HG03108 (cell line): ENCODE results near the gene MS4A15.

Experiments used
- ATAC-seq: cut with Tn5 transposase; IDR thresholded peaks from one replicate; pipeline ENCODE4 v1.9.1; 2021; ENCODE audit warnings: moderate library complexity; ENCODE audit not compliant: unreplicated experiment

Gene MS4A15

GRCh38 chr11:60776167-60776566 is 19.5 kb downstream of the MS4A15 start:
- ATAC-seq: no peak

- no peak for ATAC-seq
Measured at GRCh38 chr11:60777106-60777505, 20.4 kb downstream of the MS4A15 start.

GRCh38 chr11:60777572-60777971 is 20.9 kb downstream of the MS4A15 start:
- no peak for ATAC-seq

- ATAC-seq: no peak
Measured at GRCh38 chr11:60780065-60780464, 23.4 kb downstream of the MS4A15 start.

GRCh38 chr11:60780774-60781173 is 24.1 kb downstream of the MS4A15 start:
- no peak for ATAC-seq

- no peak for ATAC-seq
Measured at GRCh38 chr11:60781286-60781980, 24.8 kb downstream of the MS4A15 start.

GRCh38 chr11:60781981-60782316 is 25.3 kb downstream of the MS4A15 start:
- ATAC-seq: no peak

- no peak for ATAC-seq
Measured at GRCh38 chr11:60782393-60783140, 25.9 kb downstream of the MS4A15 start.

GRCh38 chr11:60783141-60783484 is 26.4 kb downstream of the MS4A15 start:
- no peak for ATAC-seq

GRCh38 chr11:60783911-60784310 is 27.2 kb downstream of the MS4A15 start:
- ATAC-seq: no peak

GRCh38 chr11:60785136-60785535 is 28.5 kb downstream of the MS4A15 start, which contains the start of gene MS4A10:
TSS of gene MS4A10 (plus strand) at chr11:60785333. CDS start at chr11:60790336, 5,003 bp downstream.
- ATAC-seq: no peak

GRCh38 chr11:60785806-60786361 is 29.2 kb downstream of the MS4A15 start:
- no peak for ATAC-seq

- ATAC-seq: no peak
Measured at GRCh38 chr11:60786811-60787567, 30.3 kb downstream of the MS4A15 start.

GRCh38 chr11:60788401-60789125 is 31.9 kb downstream of the MS4A15 start:
- no peak for ATAC-seq

- no peak for ATAC-seq
Measured at GRCh38 chr11:60790726-60791125, 34.1 kb downstream of the MS4A15 start.

- no peak for ATAC-seq
Measured at GRCh38 chr11:60791153-60791933, 34.7 kb downstream of the MS4A15 start.

GRCh38 chr11:60792521-60792920 is 35.9 kb downstream of the MS4A15 start:
- no peak for ATAC-seq

GRCh38 chr11:60795291-60795690 is 38.6 kb downstream of the MS4A15 start:
- ATAC-seq: no peak

GRCh38 chr11:60797846-60798630 is 41.4 kb downstream of the MS4A15 start:
- no peak for ATAC-seq
